Spleen (tissue), 11 donors: Measurements from ENCODE around the gene ZC3H14. TPM values are rescaled to one million over a fixed set of nuclear protein-coding genes. Genes with fewer than 3 reads are reported as not detected.

Experiments
- DNase-seq: peaks from one replicate; pipeline ENCODE4 v3.0.0-alpha.2; 2020
- H3K27ac ChIP-seq, 8 donors: fragments of 200-600 bp; sonication (generic) in 7 of 8; 1 replicate in 4 of 8; 2 replicates in 4 of 8; pipeline versions ENCODE4 v1.5.0 to v1.8.0; 2016 to 2021; ENCODE audit warnings: inconsistent platforms in 4 of 8, mild to moderate bottlenecking in 4 of 8, moderate library complexity in 1 of 8
- H3K27me3 ChIP-seq, 7 donors: fragments of 200-600 bp; sonication (generic) in 6 of 7; replicated peaks in 1 of 7; 1 replicate in 4 of 7; 2 replicates in 3 of 7; pipeline versions ENCODE4 v1.5.0 to v1.8.0; 2016 to 2021; ENCODE audit warnings: inconsistent platforms in 3 of 7, mild to moderate bottlenecking in 1 of 7
- H3K36me3 ChIP-seq, 6 donors: fragments of 200-600 bp; sonication (generic) in 5 of 6; 1 replicate in 4 of 6; 2 replicates in 2 of 6; pipeline versions ENCODE4 v1.5.0 to v1.8.0; 2016 to 2021; ENCODE audit warnings: inconsistent platforms in 2 of 6
- H3K4me1 ChIP-seq, 6 donors: fragments of 200-600 bp; sonication (generic) in 5 of 6; 1 replicate in 3 of 6; 2 replicates in 3 of 6; pipeline versions ENCODE4 v1.5.0 to v1.8.0; 2016 to 2021; ENCODE audit warnings: inconsistent platforms in 3 of 6
- H3K4me3 ChIP-seq, 8 donors: fragments of 200-600 bp; sonication (generic) in 7 of 8; 1 replicate in 4 of 8; 2 replicates in 4 of 8; pipeline versions ENCODE4 v1.5.0 to v1.8.0; 2016 to 2021; ENCODE audit warnings: inconsistent platforms in 4 of 8, mild to moderate bottlenecking in 4 of 8, moderate library complexity in 2 of 8
- H3K9me3 ChIP-seq, 8 donors: fragments of 200-600 bp; sonication (generic) in 7 of 8; 1 replicate in 4 of 8; 2 replicates in 4 of 8; pipeline versions ENCODE4 v1.5.0 to v1.8.0; 2016 to 2021; ENCODE audit warnings: inconsistent platforms in 4 of 8
- POLR2A ChIP-seq, 3 donors: fragments of 450-650 bp; IDR thresholded peaks; one replicate each; pipeline ENCODE4 v1.5.1; 2017; ENCODE audit warnings: antibody characterized with exemption in 3 of 3, mild to moderate bottlenecking in 1 of 3
- POLR2AphosphoS5 ChIP-seq, 3 donors: sonication (generic); formaldehyde crosslinking; IDR thresholded peaks; one replicate each; pipeline ENCODE4 v1.5.1; 2017; ENCODE audit warnings: antibody characterized with exemption in 3 of 3
- WGBS, 5 donors: extraction: QIAGEN DNeasy Blood & Tissue Kit in 3 of 5; methylation state at CpG; one replicate each; pipeline versions ENCODE4 v1.1.5 to v1.1.7; 2013 to 2018; 5-methylcytosine and 5-hydroxymethylcytosine counted together
- intact Hi-C: fragments of 100-400 bp; cut with DNase I; formaldehyde crosslinking; loops from one replicate; pipeline ENCODE4 v1.15.0; 2023; ENCODE audit warnings: low total_unique reads
- polyA plus RNA-seq, 3 donors: library from polyadenylated mRNA; stranded (reverse); fragments of 200-250 nt; gene quantifications; one replicate each; pipeline ENCODE4 v1.2.1, GENCODE V29; 2013
- total RNA-seq, 7 donors: library from RNA; depleted of rRNA in 3 of 7; stranded (reverse); fragments of >200 nt in 3 of 7; fragmentation: NEBNext Ultra II Directional in 4 of 7; extraction: Animal tissue kit (Norgen Biotek cat#: 25700) in 4 of 7; gene quantifications; one replicate each; pipeline versions ENCODE4 v1.1.0 to v1.2.1, GENCODE V29; 2016 to 2021
- TF ChIP-seq, protein P1 (sequence below), 11 experiments: fragments of 200-600 bp in 7 of 11; fragments of 450-650 bp in 4 of 11; sonication (generic) in 4 of 11; IDR thresholded peaks in 8 of 11; conservative IDR thresholded peaks in 3 of 11; 1 replicate in 7 of 11; 2 replicates in 4 of 11; pipeline versions ENCODE4 v1.4.0 to v1.8.0; 2016 to 2021; ENCODE audit warnings: antibody characterized with exemption in 11 of 11, inconsistent platforms in 4 of 11, mild to moderate bottlenecking in 1 of 11
- donor health status: healthy with polysubstance abuse.
- donor health status: DM: no; HTN: no; CAD: no; lungs with moderate emphysema.
- donor health status: DM: no; HTN: no; CAD: no.
- donor health status: Bipolar disorder and iron deficiency.
- donor health status: healthy.
- donor health status: DM: no; HTN: no; CAD: no.
- donor health status: DM: yes; HTN: yes; CAD: no.

ZC3H14 gene
- total and polyA plus RNA-seq, 10 donors = 12.6 to 78.5 (median 41.4) TPM

DNA sequence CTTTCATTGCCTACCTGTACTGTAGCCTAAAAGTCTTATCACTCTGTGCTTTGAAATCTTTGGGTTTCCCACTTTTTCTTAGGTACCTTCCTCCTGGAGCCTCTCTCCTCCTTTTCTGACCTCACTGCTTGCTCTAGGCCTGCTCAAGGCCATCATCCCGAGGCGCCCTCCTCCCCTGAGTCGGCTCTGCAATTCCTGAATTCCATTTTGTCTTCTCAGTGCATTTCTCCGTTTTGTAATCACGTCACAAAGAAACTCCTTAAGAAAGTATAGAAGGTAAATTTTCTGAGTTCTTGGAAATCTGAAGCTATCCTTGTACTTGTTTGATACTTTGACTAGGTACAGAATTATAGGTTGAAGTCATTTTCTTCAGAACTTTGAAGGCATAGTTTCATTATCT lies 25.2 kb downstream of the ZC3H14 start:
- WGBS, 5 donors = 91 to 96% (median 92%) methylated on average over 5 of the region's 5 CpGs
- no peaks in the 10 kb centered on the region for H3K27me3 ChIP-seq
- no peak overlapping the region for H3K4me3 ChIP-seq
- H3K4me1 ChIP-seq = no peaks in the 10 kb centered on the region
- no peak overlapping the region for H3K27ac ChIP-seq
- no peaks in the 10 kb centered on the region for H3K9me3 ChIP-seq
- TF ChIP-seq POLR2A (IDR thresholded peaks at IDR 0.05) = no peak
- no peak for TF ChIP-seq POLR2AphosphoS5 (IDR thresholded peaks at IDR 0.05)
- TF ChIP-seq, protein P1, sequence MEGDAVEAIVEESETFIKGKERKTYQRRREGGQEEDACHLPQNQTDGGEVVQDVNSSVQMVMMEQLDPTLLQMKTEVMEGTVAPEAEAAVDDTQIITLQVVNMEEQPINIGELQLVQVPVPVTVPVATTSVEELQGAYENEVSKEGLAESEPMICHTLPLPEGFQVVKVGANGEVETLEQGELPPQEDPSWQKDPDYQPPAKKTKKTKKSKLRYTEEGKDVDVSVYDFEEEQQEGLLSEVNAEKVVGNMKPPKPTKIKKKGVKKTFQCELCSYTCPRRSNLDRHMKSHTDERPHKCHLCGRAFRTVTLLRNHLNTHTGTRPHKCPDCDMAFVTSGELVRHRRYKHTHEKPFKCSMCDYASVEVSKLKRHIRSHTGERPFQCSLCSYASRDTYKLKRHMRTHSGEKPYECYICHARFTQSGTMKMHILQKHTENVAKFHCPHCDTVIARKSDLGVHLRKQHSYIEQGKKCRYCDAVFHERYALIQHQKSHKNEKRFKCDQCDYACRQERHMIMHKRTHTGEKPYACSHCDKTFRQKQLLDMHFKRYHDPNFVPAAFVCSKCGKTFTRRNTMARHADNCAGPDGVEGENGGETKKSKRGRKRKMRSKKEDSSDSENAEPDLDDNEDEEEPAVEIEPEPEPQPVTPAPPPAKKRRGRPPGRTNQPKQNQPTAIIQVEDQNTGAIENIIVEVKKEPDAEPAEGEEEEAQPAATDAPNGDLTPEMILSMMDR (IDR thresholded peaks at IDR 0.05 in 8 of 11, conservative IDR thresholded peaks at IDR 0.05 in 3 of 11) = no peak
- H3K36me3 ChIP-seq = peaks cover 0 to 100% (median 53%) of the 10 kb centered on the region in 6 donors
- no peak for DNase-seq
- intact Hi-C loops = no loop called here

DNA sequence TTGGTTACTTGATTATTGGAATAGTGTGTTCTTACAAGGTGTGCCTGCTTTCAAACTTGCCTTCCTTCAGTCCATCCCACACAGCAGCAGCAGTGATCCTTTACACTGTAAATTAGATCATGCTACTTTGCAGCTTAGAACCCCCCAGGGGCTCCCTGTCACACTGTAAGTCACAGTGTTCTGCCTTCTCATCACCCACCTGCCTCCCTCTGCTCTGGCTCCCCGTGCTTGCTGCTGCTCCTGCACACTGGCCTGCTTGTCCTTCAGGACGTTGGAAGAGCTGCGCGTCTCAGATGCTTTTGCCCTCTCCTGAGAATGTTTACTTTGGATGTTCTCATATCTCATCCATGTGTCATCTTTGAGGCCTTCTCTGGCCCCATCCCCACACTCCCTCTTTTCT lies 27.3 kb downstream of the ZC3H14 start:
- Histone ChIP-seq H3K4me1 (no peaks in the 10 kb centered on the region), H3K36me3 (peaks cover 0 to 100% (median 50%) of the 10 kb centered on the region in 6 donors), H3K9me3 (no peaks in the 10 kb centered on the region), H3K27ac (no peak overlapping the region), H3K4me3 (no peak overlapping the region), H3K27me3 (no peaks in the 10 kb centered on the region)
- intact Hi-C loops = no loop called here
- 80 to 91% (median 88%) methylated on average over 4 of the region's 4 CpGs for WGBS, 5 donors
- TF ChIP-seq, protein P1 (IDR thresholded peaks at IDR 0.05 in 8 of 11, conservative IDR thresholded peaks at IDR 0.05 in 3 of 11) = no peak
- TF ChIP-seq POLR2A (IDR thresholded peaks at IDR 0.05) = no peak
- no peak for TF ChIP-seq POLR2AphosphoS5 (IDR thresholded peaks at IDR 0.05)
- no peak for DNase-seq

DNA sequence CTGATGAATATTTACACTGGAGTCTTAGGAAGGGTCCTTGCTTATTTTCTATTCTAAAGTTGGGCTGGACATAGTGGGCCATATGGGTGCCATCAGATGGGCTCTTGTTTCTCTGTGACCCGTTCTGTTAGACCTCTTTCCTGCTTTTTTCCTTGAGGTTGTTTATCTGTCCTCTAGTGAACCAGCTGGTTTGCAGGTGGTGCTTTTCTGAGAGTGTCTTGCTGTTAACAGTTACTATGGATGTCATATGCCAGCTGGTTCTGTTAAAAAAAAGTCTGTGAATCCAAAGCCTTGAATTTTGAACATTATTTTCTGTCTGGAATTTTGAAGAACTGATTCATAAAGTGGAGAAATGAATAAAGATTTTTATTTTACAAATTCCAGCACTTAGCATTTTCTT lies 29.2 kb downstream of the ZC3H14 start:
- no peak overlapping the region for H3K4me3 ChIP-seq
- H3K4me1 ChIP-seq = no peaks in the 10 kb centered on the region
- no peaks in the 10 kb centered on the region for H3K27me3 ChIP-seq
- intact Hi-C loops = no loop called here
- TF ChIP-seq POLR2AphosphoS5 (IDR thresholded peaks at IDR 0.05) (no peak), POLR2A (IDR thresholded peaks at IDR 0.05) (no peak)
- TF ChIP-seq, protein P1 (IDR thresholded peaks at IDR 0.05 in 8 of 11, conservative IDR thresholded peaks at IDR 0.05 in 3 of 11) = no peak
- H3K9me3 ChIP-seq = no peaks in the 10 kb centered on the region
- 0 to 89% (median 73%) methylated on average over 1 of the region's 1 CpG for WGBS, 5 donors
- no peak overlapping the region for H3K27ac ChIP-seq
- H3K36me3 ChIP-seq = peaks cover 0 to 100% (median 47%) of the 10 kb centered on the region in 6 donors
- DNase-seq = no peak

DNA sequence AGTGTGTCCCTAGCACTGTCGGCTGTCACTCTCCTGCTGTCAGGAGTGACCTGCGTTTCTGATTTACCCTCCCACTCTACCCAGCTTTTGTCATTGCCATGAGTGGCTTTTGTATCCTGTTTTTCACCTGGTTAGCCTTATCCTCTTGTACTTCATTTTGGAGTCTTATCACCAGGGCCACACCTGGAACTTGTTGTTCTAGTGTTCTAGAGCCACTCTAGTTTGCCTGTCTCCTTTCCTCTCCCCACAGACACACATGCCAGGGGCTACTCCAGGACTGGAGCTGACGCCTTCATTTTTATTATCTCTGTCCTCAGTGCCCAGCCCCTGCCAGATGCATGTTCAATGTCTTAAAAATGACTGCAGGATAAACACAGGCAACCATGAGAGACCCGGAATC lies 34.2 kb downstream of the ZC3H14 start:
- Histone ChIP-seq H3K27me3 (no peaks in the 10 kb centered on the region), H3K4me3 (no peak overlapping the region), H3K9me3 (no peaks in the 10 kb centered on the region), H3K4me1 (peaks cover 0 to 13% (median 0%) of the 10 kb centered on the region in 6 donors), H3K27ac (no peak overlapping the region), H3K36me3 (peaks cover 0 to 100% (median 49%) of the 10 kb centered on the region in 6 donors)
- TF ChIP-seq, protein P1 (IDR thresholded peaks at IDR 0.05 in 8 of 11, conservative IDR thresholded peaks at IDR 0.05 in 3 of 11) = no peak
- no peak for TF ChIP-seq POLR2AphosphoS5 (IDR thresholded peaks at IDR 0.05)
- TF ChIP-seq POLR2A (IDR thresholded peaks at IDR 0.05) = no peak
- intact Hi-C loops = no loop called here
- DNase-seq = no peak
- WGBS, 5 donors = 92 to 97% (median 96%) methylated on average over 4 of the region's 4 CpGs
